HepG2 (cell line): Measurements from ENCODE around the gene KDELR3.

ENCODE experiments used
- CHD4 ChIP-seq: fragments of 200-600 bp; sonication (generic); IDR thresholded peaks from 2 replicates; pipeline ENCODE4 v1.7.0; 2017; ENCODE audit warnings: mild to moderate bottlenecking, low read length, borderline replicate concordance
- POLR2A ChIP-seq, 2 experiments: IDR thresholded peaks; 2 replicates each; pipeline ENCODE4 v1.6.1; 2011; ENCODE audit warnings: low read depth in 2 of 2, low read length in 2 of 2, mild to moderate bottlenecking in 1 of 2, moderate library complexity in 1 of 2; ENCODE audit not compliant: insufficient read depth in 1 of 2
- RFX1 ChIP-seq: fragments of 450-650 bp; IDR thresholded peaks from 2 replicates; pipeline ENCODE4 v1.6.1; 2017
- ZNF24 ChIP-seq: fragments of 450-650 bp; IDR thresholded peaks from 2 replicates; pipeline ENCODE4 v1.6.1; 2017; ENCODE audit warnings: antibody characterized with exemption, mild to moderate bottlenecking
- TF ChIP-seq, protein P1 (sequence below): sonication (generic); formaldehyde crosslinking; IDR thresholded peaks from 2 replicates; pipeline ENCODE4 v1.5.0; 2020; ENCODE audit warnings: mild to moderate bottlenecking, missing genetic modification reagents, moderate library complexity

DNA sequence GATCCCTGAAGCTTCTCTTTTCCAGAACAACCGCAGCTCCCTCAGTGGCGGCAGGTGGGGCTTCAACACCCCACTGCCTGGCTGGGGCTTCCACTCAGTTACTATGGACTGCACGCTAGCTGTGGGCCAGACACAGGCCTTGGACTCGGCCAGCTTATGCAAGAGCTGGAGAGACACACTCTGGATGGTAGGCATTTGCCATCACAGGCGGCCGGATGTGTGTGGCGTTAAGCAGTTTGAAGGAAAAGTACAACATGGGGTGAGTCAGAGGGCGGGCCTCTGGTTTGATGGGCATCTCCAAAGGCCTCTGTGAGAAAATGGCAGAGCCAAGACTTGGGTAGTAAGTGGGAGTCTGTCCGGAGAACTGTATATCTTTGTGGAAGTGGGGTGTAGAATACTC lies 30.5 kb upstream of the KDELR3 start:
- TF ChIP-seq, protein P1, sequence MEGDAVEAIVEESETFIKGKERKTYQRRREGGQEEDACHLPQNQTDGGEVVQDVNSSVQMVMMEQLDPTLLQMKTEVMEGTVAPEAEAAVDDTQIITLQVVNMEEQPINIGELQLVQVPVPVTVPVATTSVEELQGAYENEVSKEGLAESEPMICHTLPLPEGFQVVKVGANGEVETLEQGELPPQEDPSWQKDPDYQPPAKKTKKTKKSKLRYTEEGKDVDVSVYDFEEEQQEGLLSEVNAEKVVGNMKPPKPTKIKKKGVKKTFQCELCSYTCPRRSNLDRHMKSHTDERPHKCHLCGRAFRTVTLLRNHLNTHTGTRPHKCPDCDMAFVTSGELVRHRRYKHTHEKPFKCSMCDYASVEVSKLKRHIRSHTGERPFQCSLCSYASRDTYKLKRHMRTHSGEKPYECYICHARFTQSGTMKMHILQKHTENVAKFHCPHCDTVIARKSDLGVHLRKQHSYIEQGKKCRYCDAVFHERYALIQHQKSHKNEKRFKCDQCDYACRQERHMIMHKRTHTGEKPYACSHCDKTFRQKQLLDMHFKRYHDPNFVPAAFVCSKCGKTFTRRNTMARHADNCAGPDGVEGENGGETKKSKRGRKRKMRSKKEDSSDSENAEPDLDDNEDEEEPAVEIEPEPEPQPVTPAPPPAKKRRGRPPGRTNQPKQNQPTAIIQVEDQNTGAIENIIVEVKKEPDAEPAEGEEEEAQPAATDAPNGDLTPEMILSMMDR (CRISPR knock-in tag): no peak
- TF ChIP-seq POLR2A (IDR thresholded peaks at IDR 0.05; ENCODE audit: insufficient read depth in 1 of 2, low read depth in 2 of 2, low read length in 2 of 2) (no peak), ZNF24 (no peak), CHD4 (no peak), RFX1 (no peak)
